Measurements from ENCODE around the gene AQP10. TPM values are rescaled to one million over a fixed set of nuclear protein-coding genes. Genes with fewer than 3 reads are reported as not detected.

AQP10 gene, protein sequence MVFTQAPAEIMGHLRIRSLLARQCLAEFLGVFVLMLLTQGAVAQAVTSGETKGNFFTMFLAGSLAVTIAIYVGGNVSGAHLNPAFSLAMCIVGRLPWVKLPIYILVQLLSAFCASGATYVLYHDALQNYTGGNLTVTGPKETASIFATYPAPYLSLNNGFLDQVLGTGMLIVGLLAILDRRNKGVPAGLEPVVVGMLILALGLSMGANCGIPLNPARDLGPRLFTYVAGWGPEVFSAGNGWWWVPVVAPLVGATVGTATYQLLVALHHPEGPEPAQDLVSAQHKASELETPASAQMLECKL
- total RNA-seq = under 1 TPM in 1 of 3 donors, not detected in 2; 0.82 TPM
- total RNA-seq (2013) = 0.88 TPM

DNA sequence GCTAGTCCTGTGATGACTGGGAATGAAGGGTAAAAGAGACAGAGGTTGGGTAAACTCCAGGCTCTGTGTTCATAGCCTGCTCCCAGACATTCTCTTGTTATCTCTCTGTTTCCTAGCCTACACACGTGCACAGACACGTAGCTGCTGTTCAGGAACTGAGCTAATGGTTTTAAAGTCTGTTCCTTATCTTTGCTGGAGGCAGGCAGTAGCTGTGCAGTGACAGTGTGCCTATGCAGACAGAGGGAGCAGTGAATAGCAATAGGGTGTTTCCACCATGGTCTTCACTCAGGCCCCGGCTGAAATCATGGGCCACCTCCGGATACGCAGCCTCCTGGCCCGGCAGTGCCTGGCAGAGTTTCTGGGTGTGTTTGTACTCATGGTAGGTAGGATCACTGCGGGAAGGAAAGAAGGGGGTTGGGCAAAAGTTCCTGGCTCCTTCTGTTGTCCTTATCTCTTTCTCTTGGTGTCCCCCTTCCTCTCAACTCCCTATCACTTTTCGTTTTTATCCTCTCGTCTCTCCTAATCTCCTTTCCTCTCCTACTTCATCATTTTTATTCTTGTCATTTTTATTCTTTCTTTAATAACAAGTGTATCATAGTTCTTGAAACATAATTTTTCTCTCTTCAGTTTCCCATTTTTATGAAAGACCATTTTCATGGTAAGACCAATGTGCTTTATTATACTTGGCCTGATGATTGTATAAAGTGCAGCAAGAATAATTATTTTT lies at the start of gene AQP10:
Gene AQP10 (plus strand): TSS at position 212 of the 727 bp plus-strand sequence. CDS start 63 bp downstream, at position 275.
- H3K27me3 ChIP-seq (ENCODE audit: control insufficient read depth, insufficient read depth, low read length) = no peaks in the 10 kb centered on the region
- no peaks in the 10 kb centered on the region for H3K9me3 ChIP-seq (ENCODE audit: control insufficient read depth, insufficient read depth, low read length)
- Mint-ChIP-seq H3K36me3 (no peaks in the 10 kb centered on the region), H3K27me3 (ENCODE audit: low read depth in 2 of 2) (peaks cover 13 to 25% of the 10 kb centered on the region in 2 donors), H3K27ac (no peak within 1 kb of the TSS), H3K4me1 (peaks cover 4 to 15% of the 10 kb centered on the region in 2 donors), H3K9me3 (no peaks in the 10 kb centered on the region), H3K4me3 (no peak within 1 kb of the TSS)
- H3K27ac ChIP-seq (ENCODE audit: low read length) = no peak within 1 kb of the TSS
- intact Hi-C loops (cut with micrococcal nuclease) = no loop called here
- no peak within 1 kb of the TSS for H3K4me3 ChIP-seq (ENCODE audit: low read length)
- peaks cover 12% of the 10 kb centered on the region for H3K4me1 ChIP-seq (ENCODE audit: control insufficient read depth, insufficient read depth, low read length)
- ATAC-seq (no peak), DNase-seq (no peak)
- TF ChIP-seq, protein P1, sequence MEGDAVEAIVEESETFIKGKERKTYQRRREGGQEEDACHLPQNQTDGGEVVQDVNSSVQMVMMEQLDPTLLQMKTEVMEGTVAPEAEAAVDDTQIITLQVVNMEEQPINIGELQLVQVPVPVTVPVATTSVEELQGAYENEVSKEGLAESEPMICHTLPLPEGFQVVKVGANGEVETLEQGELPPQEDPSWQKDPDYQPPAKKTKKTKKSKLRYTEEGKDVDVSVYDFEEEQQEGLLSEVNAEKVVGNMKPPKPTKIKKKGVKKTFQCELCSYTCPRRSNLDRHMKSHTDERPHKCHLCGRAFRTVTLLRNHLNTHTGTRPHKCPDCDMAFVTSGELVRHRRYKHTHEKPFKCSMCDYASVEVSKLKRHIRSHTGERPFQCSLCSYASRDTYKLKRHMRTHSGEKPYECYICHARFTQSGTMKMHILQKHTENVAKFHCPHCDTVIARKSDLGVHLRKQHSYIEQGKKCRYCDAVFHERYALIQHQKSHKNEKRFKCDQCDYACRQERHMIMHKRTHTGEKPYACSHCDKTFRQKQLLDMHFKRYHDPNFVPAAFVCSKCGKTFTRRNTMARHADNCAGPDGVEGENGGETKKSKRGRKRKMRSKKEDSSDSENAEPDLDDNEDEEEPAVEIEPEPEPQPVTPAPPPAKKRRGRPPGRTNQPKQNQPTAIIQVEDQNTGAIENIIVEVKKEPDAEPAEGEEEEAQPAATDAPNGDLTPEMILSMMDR (IDR thresholded peaks at IDR 0.05) = no peak
- no peaks in the 10 kb centered on the region for H3K36me3 ChIP-seq (ENCODE audit: control insufficient read depth, insufficient read depth, low read length)
- WGBS (ENCODE audit: insufficient coverage) = 63% methylated on average over 5 of the region's 9 CpGs

DNA sequence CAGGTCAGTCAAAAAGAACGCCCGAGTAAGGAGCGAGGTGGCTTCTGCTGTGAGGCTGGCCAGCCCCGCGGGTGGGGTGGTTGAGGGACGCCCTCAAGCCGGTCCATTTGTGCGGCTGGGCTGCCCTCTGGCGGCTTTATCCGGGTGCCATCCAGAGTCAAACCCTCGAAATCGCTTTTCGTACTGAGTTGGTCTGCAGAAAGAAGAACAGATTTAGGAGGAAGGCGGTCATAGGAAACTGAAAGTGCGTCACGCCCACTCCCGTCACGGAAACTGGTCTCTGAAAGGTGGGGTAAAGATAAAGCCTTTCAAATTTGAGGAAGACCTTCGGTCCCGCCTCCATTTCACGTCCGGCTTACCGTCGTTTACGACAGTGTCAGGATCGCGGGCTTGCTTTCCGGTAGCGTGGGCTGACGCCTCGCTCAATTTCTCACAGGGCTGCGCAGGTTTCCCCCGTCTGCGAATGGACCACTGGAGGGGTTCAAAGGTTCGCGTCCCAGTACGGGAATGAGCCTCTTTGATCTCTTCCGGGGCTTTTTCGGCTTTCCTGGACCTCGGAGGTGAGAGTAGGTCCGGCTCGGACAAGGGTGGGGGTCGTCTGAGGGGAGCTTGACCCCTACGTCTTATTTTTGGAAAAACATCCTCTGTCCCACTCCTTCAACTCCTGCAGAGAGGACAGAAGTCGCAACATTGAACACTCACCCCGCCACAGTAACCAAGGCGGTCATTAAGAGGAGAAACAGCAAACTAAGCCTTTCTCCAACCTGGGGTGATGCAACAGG lies 48.5 kb upstream of the AQP10 start, which contains the start of gene HAX1:
Gene HAX1 (plus strand): TSS at position 413 of the 782 bp plus-strand sequence. CDS start 95 bp downstream, at position 508.
- H3K27ac Mint-ChIP-seq = peak within 1 kb of the TSS; percentile 99 to 100
- H3K36me3 ChIP-seq (ENCODE audit: control insufficient read depth, insufficient read depth, low read length) = peaks cover 26% of the 10 kb centered on the region
- H3K9me3 Mint-ChIP-seq = no peaks in the 10 kb centered on the region
- H3K36me3 Mint-ChIP-seq = peaks cover 12% of the 10 kb centered on the region
- peaks cover 26% of the 10 kb centered on the region in 2 donors for H3K4me1 Mint-ChIP-seq
- 0% methylated on average over 45 of the region's 47 CpGs for WGBS (ENCODE audit: insufficient coverage)
- H3K4me1 ChIP-seq (ENCODE audit: control insufficient read depth, insufficient read depth, low read length) = peaks cover 18% of the 10 kb centered on the region
- H3K4me3 Mint-ChIP-seq = peak within 1 kb of the TSS; percentile 98
- H3K4me3 ChIP-seq (ENCODE audit: low read length) = peak within 1 kb of the TSS; percentile 87
- H3K27ac ChIP-seq (ENCODE audit: low read length) = peak within 1 kb of the TSS; percentile 94
- intact Hi-C loops (cut with micrococcal nuclease) = loop anchor here (1.0 to 2.0 kb wide), 6 partner anchors 52 to 282 kb away; partner anchors contain the start of genes RPS27 and UBAP2L
- no peaks in the 10 kb centered on the region for H3K9me3 ChIP-seq (ENCODE audit: control insufficient read depth, insufficient read depth, low read length)
- H3K27me3 ChIP-seq (ENCODE audit: control insufficient read depth, insufficient read depth, low read length) = no peaks in the 10 kb centered on the region
- DNase-seq (peak; percentile 93 to 99), ATAC-seq (peak; percentile 89 to 96 (median 91))
- TF ChIP-seq, protein P1 (IDR thresholded peaks at IDR 0.05) = peak; percentile 73
- H3K27me3 Mint-ChIP-seq (ENCODE audit: low read depth in 2 of 2) = no peaks in the 10 kb centered on the region

DNA sequence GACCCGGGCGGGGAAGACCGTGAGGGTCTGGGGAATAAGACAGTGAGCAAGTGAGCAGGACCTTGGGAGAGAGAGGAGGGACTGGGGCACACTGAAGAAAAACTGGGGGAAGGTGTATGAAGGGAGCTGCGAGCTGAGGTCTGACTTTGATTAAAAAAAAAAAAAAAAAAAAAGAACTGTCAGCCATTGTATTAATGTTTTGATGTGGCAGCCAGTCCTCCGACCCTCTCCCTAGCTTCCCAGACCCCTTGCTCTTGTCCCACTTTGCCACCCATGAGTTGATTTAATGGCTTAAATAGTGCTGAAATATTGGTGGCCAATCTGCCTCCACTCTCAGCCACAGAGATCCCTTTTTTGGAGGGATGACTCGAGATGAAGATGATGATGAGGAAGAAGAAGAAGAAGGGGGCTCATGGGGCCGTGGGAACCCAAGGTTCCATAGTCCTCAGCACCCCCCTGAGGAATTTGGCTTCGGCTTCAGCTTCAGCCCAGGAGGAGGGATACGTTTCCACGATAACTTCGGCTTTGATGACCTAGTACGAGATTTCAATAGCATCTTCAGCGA lies 47.8 kb upstream of the AQP10 start:
- Mint-ChIP-seq H3K4me1 (peaks cover 26% of the 10 kb centered on the region in 2 donors), H3K27me3 (ENCODE audit: low read depth in 2 of 2) (no peaks in the 10 kb centered on the region), H3K36me3 (peaks cover 12% of the 10 kb centered on the region), H3K4me3 (peak overlapping the region; percentile 98), H3K27ac (peak overlapping the region; percentile 99 to 100), H3K9me3 (no peaks in the 10 kb centered on the region)
- intact Hi-C loops (cut with micrococcal nuclease) = loop anchor here (1.0 to 2.0 kb wide), 6 partner anchors 53 to 283 kb away; partner anchors contain the start of genes RPS27 and UBAP2L
- DNase-seq (peak in 1 of 2 donors; percentile 24), ATAC-seq (no peak)
- no peaks in the 10 kb centered on the region for H3K9me3 ChIP-seq (ENCODE audit: control insufficient read depth, insufficient read depth, low read length)
- peak overlapping the region; percentile 94 for H3K27ac ChIP-seq (ENCODE audit: low read length)
- TF ChIP-seq, protein P1 (IDR thresholded peaks at IDR 0.05) = no peak
- peak overlapping the region; percentile 87 for H3K4me3 ChIP-seq (ENCODE audit: low read length)
- H3K27me3 ChIP-seq (ENCODE audit: control insufficient read depth, insufficient read depth, low read length) = no peaks in the 10 kb centered on the region
- H3K4me1 ChIP-seq (ENCODE audit: control insufficient read depth, insufficient read depth, low read length) = peaks cover 18% of the 10 kb centered on the region
- H3K36me3 ChIP-seq (ENCODE audit: control insufficient read depth, insufficient read depth, low read length) = peaks cover 26% of the 10 kb centered on the region
- 49% methylated on average over 13 of the region's 13 CpGs for WGBS (ENCODE audit: insufficient coverage)
